Suprapubic skin (tissue), 4 donors: Measurements from ENCODE around the gene ICAM2. TPM values are rescaled to one million over a fixed set of nuclear protein-coding genes. Genes with fewer than 3 reads are reported as not detected.

Source experiments
- DNase-seq, 2 donors: peaks; one replicate each; pipeline ENCODE4 v3.0.0-alpha.2; 2019; ENCODE audit warnings: low spot score in 2 of 2
- H3K27ac ChIP-seq: fragments of 200-600 bp; sonication (generic); one replicate; pipeline ENCODE4 v1.5.1; 2019
- H3K27me3 ChIP-seq: fragments of 200-600 bp; sonication (generic); one replicate; pipeline ENCODE4 v1.5.1; 2019
- H3K36me3 ChIP-seq: fragments of 200-600 bp; sonication (generic); one replicate; pipeline ENCODE4 v1.5.1; 2019
- H3K4me1 ChIP-seq: fragments of 200-600 bp; sonication (generic); one replicate; pipeline ENCODE4 v1.5.1; 2019
- H3K4me3 ChIP-seq: fragments of 200-600 bp; sonication (generic); one replicate; pipeline ENCODE4 v1.5.1; 2019; ENCODE audit warnings: mild to moderate bottlenecking
- H3K9me3 ChIP-seq: fragments of 200-600 bp; sonication (generic); one replicate; pipeline ENCODE4 v1.5.1; 2019
- EP300 ChIP-seq: sonication (generic); formaldehyde crosslinking; IDR thresholded peaks from one replicate; pipeline ENCODE4 v1.6.1; 2017; ENCODE audit warnings: antibody characterized with exemption
- POLR2A ChIP-seq, 2 donors: fragments of 450-650 bp; IDR thresholded peaks; one replicate each; pipeline ENCODE4 v1.6.1; 2017; ENCODE audit warnings: antibody characterized with exemption in 2 of 2, mild to moderate bottlenecking in 2 of 2, moderate library complexity in 2 of 2
- WGBS: methylation state at CpG from one replicate; pipeline ENCODE4 v1.1.5; 2018; 5-methylcytosine and 5-hydroxymethylcytosine counted together
- total RNA-seq, 4 donors: library from RNA; depleted of rRNA; stranded (reverse); fragments of >200 nt; gene quantifications; one replicate each; pipeline ENCODE4 v1.1.0, GENCODE V29; 2016
- TF ChIP-seq, protein P1 (sequence below), 2 donors: fragments of 200-600 bp in 1 of 2; fragments of 450-650 bp in 1 of 2; sonication (generic) in 1 of 2; IDR thresholded peaks; one replicate each; pipeline ENCODE4 v1.5.1; 2016 to 2019; ENCODE audit warnings: antibody characterized with exemption in 2 of 2, mild to moderate bottlenecking in 1 of 2, moderate library complexity in 1 of 2

The ICAM2 gene
- total RNA-seq, 4 donors from 2014 or later = 8.4 to 32.5 (median 14.9) TPM

DNA sequence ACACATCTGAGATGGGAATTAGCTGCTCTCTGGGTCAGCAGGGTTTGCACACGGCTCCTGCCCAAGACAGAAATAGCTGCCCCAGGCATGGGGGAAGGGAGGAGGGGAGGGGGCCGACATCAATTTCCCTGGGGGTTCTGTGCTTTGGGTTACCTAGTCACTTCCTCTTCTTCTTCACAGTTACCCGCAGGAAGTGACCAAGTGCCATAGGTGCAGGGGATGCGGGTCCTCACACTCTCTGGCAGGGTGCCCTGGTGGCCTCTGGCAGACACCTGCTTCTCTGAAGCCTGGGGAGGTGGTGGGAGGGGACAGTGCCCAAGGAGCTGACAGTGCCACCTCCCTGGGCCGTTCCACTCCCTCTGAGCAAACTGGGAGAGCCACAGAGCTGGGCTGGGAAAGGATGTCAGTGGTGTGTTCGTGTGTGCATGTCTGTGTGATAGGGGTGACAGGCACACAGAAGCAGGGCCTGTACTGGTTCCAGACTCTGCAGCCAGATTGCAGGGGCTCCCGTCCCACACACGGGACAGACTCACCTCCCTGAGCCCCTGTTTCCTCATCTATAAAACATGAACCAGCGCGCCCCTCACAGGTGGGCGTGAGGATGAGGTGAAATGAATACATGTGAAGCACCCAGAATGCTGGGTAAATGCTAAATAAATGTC lies 65.9 kb downstream of the ICAM2 start:
- TF ChIP-seq, protein P1, sequence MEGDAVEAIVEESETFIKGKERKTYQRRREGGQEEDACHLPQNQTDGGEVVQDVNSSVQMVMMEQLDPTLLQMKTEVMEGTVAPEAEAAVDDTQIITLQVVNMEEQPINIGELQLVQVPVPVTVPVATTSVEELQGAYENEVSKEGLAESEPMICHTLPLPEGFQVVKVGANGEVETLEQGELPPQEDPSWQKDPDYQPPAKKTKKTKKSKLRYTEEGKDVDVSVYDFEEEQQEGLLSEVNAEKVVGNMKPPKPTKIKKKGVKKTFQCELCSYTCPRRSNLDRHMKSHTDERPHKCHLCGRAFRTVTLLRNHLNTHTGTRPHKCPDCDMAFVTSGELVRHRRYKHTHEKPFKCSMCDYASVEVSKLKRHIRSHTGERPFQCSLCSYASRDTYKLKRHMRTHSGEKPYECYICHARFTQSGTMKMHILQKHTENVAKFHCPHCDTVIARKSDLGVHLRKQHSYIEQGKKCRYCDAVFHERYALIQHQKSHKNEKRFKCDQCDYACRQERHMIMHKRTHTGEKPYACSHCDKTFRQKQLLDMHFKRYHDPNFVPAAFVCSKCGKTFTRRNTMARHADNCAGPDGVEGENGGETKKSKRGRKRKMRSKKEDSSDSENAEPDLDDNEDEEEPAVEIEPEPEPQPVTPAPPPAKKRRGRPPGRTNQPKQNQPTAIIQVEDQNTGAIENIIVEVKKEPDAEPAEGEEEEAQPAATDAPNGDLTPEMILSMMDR (IDR thresholded peaks at IDR 0.05) = no peak
- TF ChIP-seq POLR2A (IDR thresholded peaks at IDR 0.05) (no peak), EP300 (no peak)
- H3K27me3 ChIP-seq = peaks cover 12% of the 10 kb centered on the region
- H3K4me1 ChIP-seq = no peaks in the 10 kb centered on the region
- 49% methylated on average over 7 of the region's 11 CpGs for WGBS
- H3K9me3 ChIP-seq = no peaks in the 10 kb centered on the region
- H3K27ac ChIP-seq = no peak overlapping the region
- no peaks in the 10 kb centered on the region for H3K36me3 ChIP-seq
- H3K4me3 ChIP-seq = no peak overlapping the region
- no peak for DNase-seq

Other genes with a start within 250 kb of the ICAM2 start
- gene CCDC47, start 247.0 kb downstream of the ICAM2 start, total RNA-seq = 10 to 100 TPM; 48.1 to 70.0 (median 62.9) TPM
- gene DDX42, start 246.5 kb downstream of the ICAM2 start, total RNA-seq = 100 to 1,000 TPM in 2 of 4 donors, 10 to 100 TPM in 2; 56.9 to 222 (median 84.9) TPM
- 100 to 1,000 TPM; 105 to 144 (median 118) TPM for gene PSMC5, start 193.2 kb downstream of the ICAM2 start, total RNA-seq
- gene FTSJ3, start 193.0 kb downstream of the ICAM2 start, total RNA-seq = 10 to 100 TPM; 46.4 to 54.7 (median 48.4) TPM
- 100 to 1,000 TPM; 234 to 337 (median 309) TPM for gene SMARCD2, start 177.9 kb downstream of the ICAM2 start, total RNA-seq
- not detected for gene CSH2, start 147.0 kb downstream of the ICAM2 start, total RNA-seq
- not detected for gene GH2, start 138.7 kb downstream of the ICAM2 start, total RNA-seq
- gene CSH1, start 124.1 kb downstream of the ICAM2 start, total RNA-seq = not detected
- not detected for gene CSHL1, start 109.4 kb downstream of the ICAM2 start, total RNA-seq
- gene GH1, start 101.8 kb downstream of the ICAM2 start, total RNA-seq = not detected
- 1 to 10 TPM; 1.5 to 7.9 (median 2.2) TPM for gene CD79B, start 88.3 kb downstream of the ICAM2 start, total RNA-seq
- gene SCN4A, start 47.7 kb downstream of the ICAM2 start, total RNA-seq = 1 to 10 TPM in 2 of 4 donors, under 1 TPM in 2; 0.45 to 4.5 (median 1.6) TPM
- under 1 TPM in 1 of 4 donors, not detected in 3; 0.30 TPM for gene PRR29, start 22.3 kb downstream of the ICAM2 start, total RNA-seq
- gene ERN1, start 109.5 kb upstream of the ICAM2 start, total RNA-seq = 10 to 100 TPM; 21.2 to 41.1 (median 35.1) TPM
- gene TEX2, start 242.6 kb upstream of the ICAM2 start, total RNA-seq = 10 to 100 TPM; 35.5 to 41.3 (median 36.9) TPM